NCI-H748 treated with DMSO at 0.1 percent for 48 hours (cell line): ENCODE measurements around the gene AKAP1.
"Not testable (repeated sequence)": the region's sequence is repeated elsewhere in the genome, so short reads cannot be mapped to it uniquely, and the experiment has no call there.

Source experiments
- DNase-seq: peaks from one replicate; lab custom pipeline; 2025; lab: John Stamatoyannopoulos, UW

Gene AKAP1

GRCh38 chr17:57077000-57077399, 8.0 kb upstream of the AKAP1 start:
- no peak for DNase-seq

GRCh38 chr17:57078274-57078673, 6.8 kb upstream of the AKAP1 start:
- DNase-seq = no peak

- no peak for DNase-seq
Observed at GRCh38 chr17:57080718-57081117, 4.3 kb upstream of the AKAP1 start.

GRCh38 chr17:57082441-57082840, 2.6 kb upstream of the AKAP1 start:
- DNase-seq = no peak

GRCh38 chr17:57084361-57084801, 665 bp upstream of the AKAP1 start:
- DNase-seq = no peak

- peak; percentile 55 for DNase-seq
Observed at GRCh38 chr17:57085448-57086068, 512 bp downstream of the AKAP1 start.

GRCh38 chr17:57086069-57086930, 1.3 kb downstream of the AKAP1 start:
- peak; percentile 28 for DNase-seq

GRCh38 chr17:57088298-57088697, 3.3 kb downstream of the AKAP1 start:
- DNase-seq = no peak

GRCh38 chr17:57089391-57089790, 4.3 kb downstream of the AKAP1 start:
- no peak for DNase-seq

- DNase-seq = no peak
Observed at GRCh38 chr17:57090560-57091185, 5.6 kb downstream of the AKAP1 start.

GRCh38 chr17:57091186-57091618, 6.2 kb downstream of the AKAP1 start:
- DNase-seq = no peak

GRCh38 chr17:57092171-57092570, 7.1 kb downstream of the AKAP1 start:
- no peak for DNase-seq

- no peak for DNase-seq
Observed at GRCh38 chr17:57092779-57093178, 7.7 kb downstream of the AKAP1 start.

GRCh38 chr17:57096472-57097202, 11.6 kb downstream of the AKAP1 start:
- DNase-seq = no peak

- no peak for DNase-seq
Observed at GRCh38 chr17:57097832-57098421, 12.9 kb downstream of the AKAP1 start.

GRCh38 chr17:57099165-57099564, 14.1 kb downstream of the AKAP1 start:
- DNase-seq = no peak

- no peak for DNase-seq
Observed at GRCh38 chr17:57102122-57102521, 17.1 kb downstream of the AKAP1 start.

- not testable (repeated sequence) for DNase-seq
Observed at GRCh38 chr17:57102660-57103059, 17.6 kb downstream of the AKAP1 start.

- no peak for DNase-seq
Observed at GRCh38 chr17:57104461-57105175, 19.6 kb downstream of the AKAP1 start.

- DNase-seq = no peak
Observed at GRCh38 chr17:57105591-57105990, 20.5 kb downstream of the AKAP1 start.
